NCI-H187 treated with DMSO at 0.1 percent for 48 hours (cell line): ENCODE data around the gene ZNF598.

Experiments
- DNase-seq: peaks from one replicate; lab custom pipeline; 2025; lab: John Stamatoyannopoulos, UW

Gene ZNF598

DNA sequence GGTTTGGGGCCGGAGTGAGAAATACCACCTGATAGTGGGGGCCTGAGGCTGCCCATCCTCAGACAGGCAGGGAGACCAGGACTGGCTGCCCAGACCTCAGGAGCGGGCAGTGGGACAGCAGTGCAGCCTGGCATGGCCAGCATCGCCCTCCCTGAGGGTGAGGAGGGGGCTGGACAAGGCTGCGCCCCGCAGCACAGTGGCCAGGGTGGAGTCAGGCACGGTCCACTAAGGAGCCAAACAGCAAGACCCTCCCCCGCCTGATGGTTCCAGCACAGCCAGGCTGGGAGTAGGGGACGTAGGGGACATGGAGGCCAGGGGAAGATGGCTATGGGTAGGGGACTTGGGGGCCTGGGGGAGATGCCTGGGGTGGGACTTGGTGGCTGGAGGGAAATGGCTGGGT, 3.3 kb downstream of the ZNF598 start:
- no peak for DNase-seq

GRCh38 chr16:2005646-2006045, 4.0 kb downstream of the ZNF598 start:
- DNase-seq = no peak

DNA sequence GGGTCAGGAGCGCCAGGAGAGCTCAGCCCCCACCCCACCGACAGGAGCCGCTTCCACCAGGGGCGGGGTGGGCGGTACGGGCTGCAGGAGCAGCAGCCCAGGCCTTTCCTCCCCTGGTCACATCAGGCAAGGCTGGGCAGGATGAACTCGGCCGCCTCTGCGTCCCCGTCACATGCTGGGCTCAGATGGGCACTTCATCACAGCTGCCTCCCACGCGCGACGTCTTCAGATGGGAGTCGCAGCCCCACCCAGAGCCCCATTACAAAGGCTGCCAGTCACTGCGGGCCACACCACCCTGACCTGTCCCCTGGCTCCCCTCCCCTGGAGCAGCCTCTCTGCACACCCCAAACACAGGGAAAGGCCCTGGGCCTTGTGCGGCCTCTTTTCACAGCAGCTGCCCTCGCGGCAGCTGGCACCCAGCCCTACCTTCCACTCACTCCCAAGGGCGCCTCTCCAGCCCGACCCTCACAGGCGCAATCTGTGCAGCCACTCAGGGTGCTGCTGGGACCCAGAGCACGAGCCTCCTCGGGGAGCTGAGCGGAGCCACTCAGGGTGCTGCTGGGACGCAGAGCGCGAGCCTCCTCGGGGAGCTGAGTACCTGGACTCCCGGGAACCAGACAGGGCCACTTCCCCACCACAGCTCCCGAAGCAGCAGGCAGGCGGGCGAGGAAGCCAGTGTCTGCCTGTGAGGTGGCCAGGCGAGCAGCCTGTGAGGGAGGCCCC, 4.7 kb downstream of the ZNF598 start:
- no peak for DNase-seq

GRCh38 chr16:2003827-2004641, 5.6 kb downstream of the ZNF598 start:
- peak; percentile 85 for DNase-seq

DNA sequence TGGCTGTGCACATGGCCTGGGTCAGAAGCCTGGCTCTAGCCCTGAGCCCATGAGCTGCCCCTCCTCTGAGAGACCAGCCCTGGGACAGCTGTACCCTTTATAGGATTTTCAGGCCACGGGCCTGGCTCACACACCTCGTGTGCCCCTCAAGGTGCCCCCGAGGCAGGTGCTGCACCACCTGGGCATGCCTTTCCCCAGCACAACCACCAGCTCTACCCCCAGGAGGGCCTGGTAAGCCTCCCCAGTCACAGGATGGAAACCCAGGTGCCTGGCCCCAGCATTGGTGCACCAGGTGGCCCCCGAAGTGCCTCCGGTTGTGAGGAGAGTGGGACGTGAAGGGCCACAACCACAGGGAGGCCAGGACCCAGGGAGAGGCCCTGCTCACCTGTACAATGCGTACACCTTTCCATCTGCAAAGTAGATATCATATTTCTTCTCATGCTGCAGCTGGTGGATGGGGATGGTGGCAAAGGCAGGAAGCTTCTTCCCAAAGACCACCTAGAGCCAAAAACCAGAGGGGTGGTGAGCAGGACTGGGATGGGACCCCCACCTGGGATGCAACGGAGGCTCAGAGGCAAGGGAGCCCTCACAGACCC, 6.3 kb downstream of the ZNF598 start:
- no peak for DNase-seq

DNA sequence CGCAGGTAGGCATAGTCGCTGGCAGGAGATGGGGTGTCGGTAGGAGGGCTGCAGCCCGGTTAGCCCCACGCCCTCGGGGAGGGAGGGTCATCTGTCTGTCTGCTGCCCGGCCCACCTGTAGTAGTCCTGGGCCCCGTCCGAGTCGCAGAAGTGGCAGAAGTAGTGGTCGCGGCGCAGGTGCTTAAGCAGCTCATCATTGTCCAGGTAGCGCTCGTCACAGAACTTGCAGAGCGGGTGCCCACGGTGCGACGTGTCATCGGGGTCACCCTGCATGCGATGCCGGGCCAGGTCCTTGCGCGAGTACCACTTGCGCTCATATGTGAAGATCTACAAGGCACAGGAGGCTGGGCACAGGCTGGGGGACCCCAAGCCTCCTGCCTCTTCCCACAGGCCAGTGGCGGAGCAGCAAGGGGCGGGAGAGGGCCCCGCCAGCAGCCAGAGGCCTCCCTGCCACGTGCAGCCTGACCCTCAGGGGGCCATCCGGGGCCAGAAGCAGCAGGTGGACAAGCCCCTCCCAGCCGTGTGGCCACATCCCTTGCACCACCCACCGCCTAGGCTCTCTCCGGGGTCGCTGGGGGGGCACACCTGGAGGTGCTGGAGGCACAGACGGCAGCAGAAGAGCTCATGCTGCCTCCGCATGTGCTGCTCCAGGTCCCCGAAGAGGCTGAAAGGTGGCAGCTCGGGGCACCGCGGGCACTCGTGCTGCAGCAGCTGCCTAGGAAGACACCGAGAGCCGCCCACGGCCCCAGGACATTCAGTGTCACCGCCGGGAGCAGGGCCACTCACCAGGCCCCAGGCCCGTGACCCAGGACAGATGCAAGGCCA, 7.0 kb downstream of the ZNF598 start:
- no peak for DNase-seq

GRCh38 chr16:2001456-2002355, 7.9 kb downstream of the ZNF598 start:
- DNase-seq = no peak

DNA sequence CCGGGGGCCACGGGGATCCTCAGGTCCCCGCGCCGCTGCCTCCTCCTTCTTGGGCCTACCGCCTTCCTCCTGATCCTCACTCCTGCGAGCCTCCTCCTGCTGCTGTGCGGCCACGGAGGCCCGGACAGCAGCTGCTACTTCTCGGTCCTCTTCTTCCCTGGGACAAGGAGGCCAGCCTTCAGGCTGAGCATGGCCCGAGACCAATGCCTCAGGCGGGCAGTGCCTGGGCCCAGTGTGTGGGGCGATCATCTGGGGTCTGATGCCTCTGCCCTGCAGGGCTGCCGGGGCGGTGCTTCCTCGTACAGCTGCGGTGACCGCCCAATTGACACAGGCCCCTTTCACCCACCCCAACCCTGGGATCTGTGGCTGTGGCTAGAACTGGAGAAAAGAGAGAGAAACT, 8.6 kb downstream of the ZNF598 start:
- no peak for DNase-seq

- DNase-seq = no peak
Observed at GRCh38 chr16:1999866-2000514, 9.6 kb downstream of the ZNF598 start.

GRCh38 chr16:1998852-1999801, 10.5 kb downstream of the ZNF598 start:
- no peak for DNase-seq

- DNase-seq = no peak
Observed at GRCh38 chr16:1998360-1998835, 11.2 kb downstream of the ZNF598 start.

DNA sequence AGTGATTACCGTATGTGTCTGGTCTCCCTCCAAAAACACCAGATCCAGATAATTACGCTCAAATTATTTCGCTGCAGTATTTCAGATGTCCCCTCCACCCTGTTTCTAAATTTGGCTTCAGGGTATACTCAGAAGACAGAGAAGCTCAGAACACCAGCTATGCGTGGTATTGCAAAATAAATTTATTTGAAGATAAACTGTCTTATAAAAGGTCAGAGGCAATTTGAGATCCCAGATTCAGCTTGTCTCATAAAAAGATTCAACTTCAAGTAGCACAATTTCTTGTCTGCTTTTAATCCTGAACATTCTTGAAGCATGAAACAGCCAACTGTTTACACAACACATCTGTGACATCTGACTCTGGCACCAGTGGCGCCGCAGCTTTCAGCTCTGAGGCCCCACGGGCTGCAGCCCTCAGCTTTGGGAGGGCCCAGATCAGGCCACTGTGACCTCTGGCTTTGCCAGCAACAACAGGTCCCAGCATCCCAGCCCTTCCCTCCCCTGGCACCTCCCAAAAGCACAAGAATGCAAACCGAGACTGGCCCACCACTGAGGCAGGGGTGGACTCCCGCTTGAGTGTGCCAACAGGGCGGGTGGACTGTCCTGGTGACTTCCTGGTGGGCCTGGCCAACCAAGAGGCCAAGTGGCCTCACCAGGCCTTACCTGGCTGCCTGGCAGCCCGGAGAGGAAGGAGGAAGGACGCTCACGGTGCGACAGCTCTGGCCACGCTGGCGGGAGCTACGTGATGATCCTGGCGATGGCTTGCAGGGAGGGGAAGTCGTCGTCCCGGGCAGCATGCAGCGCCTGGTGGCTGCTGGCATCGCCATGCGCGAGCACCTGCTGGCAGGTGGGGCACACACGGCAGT, 11.9 kb downstream of the ZNF598 start:
- no peak for DNase-seq

- DNase-seq = no peak
Observed at GRCh38 chr16:1993731-1994131, 15.9 kb downstream of the ZNF598 start.

DNA sequence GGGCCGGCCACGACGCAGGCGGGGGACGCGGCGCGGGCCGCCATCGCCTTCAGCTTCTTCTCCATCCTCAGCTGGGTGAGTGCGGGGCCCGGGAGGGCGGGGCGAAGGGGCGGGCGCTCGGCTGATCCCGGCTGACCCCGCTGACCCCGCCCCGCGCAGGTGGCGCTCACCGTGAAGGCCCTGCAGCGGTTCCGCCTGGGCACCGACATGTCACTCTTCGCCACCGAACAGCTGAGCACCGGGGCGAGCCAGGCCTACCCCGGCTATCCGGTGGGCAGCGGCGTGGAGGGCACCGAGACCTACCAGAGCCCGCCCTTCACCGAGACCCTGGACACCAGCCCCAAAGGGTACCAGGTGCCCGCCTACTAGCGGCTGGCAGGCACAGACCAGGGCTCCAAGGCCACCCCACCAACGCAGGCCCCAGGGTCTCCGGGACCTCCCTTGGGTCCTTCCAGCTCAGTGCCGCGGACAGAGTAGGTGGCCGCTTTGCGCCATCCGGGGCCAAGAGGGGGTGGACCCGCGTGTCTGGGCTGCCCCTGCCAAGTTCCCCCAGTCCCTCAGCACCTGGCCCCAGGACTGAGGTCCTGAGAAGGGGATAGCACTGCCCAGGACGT, 16.8 kb downstream of the ZNF598 start:
- DNase-seq = no peak

DNA sequence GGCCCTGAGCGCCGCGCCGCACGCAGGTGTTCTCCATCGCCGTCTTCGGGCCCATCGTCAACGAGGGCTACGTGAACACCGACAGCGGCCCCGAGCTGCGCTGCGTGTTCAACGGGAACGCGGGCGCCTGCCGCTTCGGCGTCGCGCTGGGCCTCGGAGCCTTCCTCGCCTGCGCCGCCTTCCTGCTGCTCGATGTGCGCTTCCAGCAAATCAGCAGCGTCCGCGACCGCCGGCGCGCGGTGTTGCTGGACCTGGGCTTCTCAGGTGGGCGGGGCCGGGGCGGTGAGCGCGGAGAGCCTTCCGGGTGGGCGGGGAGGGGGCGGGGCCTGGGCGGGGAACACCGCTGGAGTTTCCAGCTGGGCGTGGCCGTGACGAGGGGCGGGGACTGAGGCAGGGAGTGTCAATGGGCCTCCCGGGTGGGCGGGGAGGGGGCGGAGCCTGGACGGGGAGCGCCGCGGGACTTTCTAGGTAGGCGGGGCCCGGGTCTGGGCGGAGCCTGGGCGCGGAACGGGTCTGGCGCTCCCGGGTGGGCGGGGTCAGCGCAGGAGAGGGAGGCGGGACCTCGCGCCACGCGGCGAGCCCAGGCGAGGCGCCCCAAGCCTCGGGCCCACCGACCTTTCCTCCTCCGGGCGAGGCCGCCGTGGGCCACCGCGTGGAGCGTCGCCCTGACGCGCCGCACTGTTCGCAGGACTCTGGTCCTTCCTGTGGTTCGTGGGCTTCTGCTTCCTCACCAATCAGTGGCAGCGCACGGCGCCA, 17.5 kb downstream of the ZNF598 start:
- no peak for DNase-seq

- DNase-seq = no peak
Observed at GRCh38 chr16:1991588-1991947, 18.1 kb downstream of the ZNF598 start.

- no peak for DNase-seq
Observed at GRCh38 chr16:1991135-1991551, 18.5 kb downstream of the ZNF598 start.
